ENCODE results near the gene TGFB2. TPM values are rescaled to one million over a fixed set of nuclear protein-coding genes. Genes with fewer than 3 reads are reported as not detected.

TGFB2 gene
- 15.0 and 17.1 TPM in 2 replicates for total RNA-seq
- polyA plus RNA-seq: 6.7 and 13.6 TPM in 2 replicates

DNA sequence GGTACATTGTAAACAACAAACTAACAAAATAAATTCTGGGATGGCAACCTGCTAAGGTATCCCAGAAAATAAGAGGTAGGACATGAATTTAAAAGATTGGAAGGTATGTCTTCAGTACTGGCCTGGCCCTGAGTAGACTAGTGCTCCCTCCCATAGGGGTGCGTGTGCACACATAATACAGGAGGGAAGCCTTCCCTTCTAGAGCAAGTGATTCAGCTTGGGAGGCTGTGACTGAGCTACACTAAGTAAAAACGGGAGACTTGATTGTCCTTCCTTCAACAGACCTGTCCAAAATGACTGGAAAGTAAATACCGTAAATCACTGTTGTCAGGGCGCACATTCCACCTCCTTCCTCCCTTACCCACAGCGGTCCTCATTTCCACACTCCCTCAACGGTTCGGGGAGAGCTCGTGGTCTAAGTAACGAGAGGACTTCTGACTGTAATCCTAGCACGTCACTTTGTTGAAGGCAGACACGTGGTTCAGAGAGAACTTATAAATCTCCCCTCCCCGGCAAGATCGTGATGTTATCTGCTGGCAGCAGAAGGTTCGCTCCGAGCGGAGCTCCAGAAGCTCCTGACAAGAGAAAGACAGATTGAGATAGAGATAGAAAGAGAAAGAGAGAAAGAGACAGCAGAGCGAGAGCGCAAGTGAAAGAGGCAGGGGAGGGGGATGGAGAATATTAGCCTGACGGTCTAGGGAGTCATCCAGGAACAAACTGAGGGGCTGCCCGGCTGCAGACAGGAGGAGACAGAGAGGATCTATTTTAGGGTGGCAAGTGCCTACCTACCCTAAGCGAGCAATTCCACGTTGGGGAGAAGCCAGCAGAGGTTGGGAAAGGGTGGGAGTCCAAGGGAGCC, at the start of gene TGFB2:
TGFB2 (plus strand) TSS at position 523 of the 859 bp plus-strand sequence. CDS start 1,366 bp downstream, outside the sequence.
- Histone ChIP-seq H3K9me2 (replicated peaks; ENCODE audit: insufficient read depth) (no peaks in the 10 kb centered on the region), H3K79me2 (peaks cover 13% of the 10 kb centered on the region), H3K4me1 (ENCODE audit: insufficient read depth) (no peaks in the 10 kb centered on the region)

DNA sequence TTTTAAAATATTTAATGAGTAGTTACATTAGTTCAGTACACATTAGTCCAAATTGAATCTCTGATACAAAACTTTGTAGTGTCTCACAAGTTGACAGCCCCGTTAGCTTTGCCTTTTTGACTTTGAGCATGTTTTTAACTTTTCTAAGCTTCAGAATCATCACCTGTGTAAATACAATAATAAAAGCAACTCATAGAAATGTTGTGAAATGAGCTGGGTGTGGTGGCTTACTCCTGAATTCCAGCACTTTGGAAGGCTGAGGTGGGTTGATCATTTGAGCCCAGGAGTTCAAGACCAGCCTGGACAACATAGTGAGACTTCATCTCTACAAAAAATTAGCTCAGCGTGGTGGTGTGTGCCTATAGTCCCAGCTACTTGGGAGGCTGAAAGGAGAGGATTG, 49.0 kb upstream of the TGFB2 start:
- WGBS (ENCODE audit: low lambda C conversion rate, missing lambda C conversion rate): 89% methylated on average over 2 of the region's 2 CpGs
- DNase-seq (ENCODE audit: low spot score): no peak
- Histone ChIP-seq H3K4me2 (no peak overlapping the region), H3K79me2 (peaks cover 24% of the 10 kb centered on the region), H4K20me1 (ENCODE audit: insufficient read depth, poor library complexity, severe bottlenecking) (no peaks in the 10 kb centered on the region), H2AFZ (no peak overlapping the region), H3K4me1 (ENCODE audit: insufficient read depth) (no peaks in the 10 kb centered on the region), H3K9me3 (ENCODE audit: low read depth) (no peaks in the 10 kb centered on the region), H3K36me3 (replicated peaks; ENCODE audit: insufficient read depth, low read depth) (no peaks in the 10 kb centered on the region), H3K9me2 (replicated peaks; ENCODE audit: insufficient read depth) (no peaks in the 10 kb centered on the region), H3K27me3 (no peaks in the 10 kb centered on the region), H3K4me3 (no peak overlapping the region), H3K27ac (no peak overlapping the region)
- TF ChIP-seq EZH2phosphoT487 (IDR thresholded peaks at IDR 0.05; ENCODE audit: low read depth, severe bottlenecking, unreplicated experiment) (no peak), EZH2 (IDR thresholded peaks at IDR 0.05; ENCODE audit: borderline replicate concordance) (no peak)
- TF ChIP-seq, protein P1, sequence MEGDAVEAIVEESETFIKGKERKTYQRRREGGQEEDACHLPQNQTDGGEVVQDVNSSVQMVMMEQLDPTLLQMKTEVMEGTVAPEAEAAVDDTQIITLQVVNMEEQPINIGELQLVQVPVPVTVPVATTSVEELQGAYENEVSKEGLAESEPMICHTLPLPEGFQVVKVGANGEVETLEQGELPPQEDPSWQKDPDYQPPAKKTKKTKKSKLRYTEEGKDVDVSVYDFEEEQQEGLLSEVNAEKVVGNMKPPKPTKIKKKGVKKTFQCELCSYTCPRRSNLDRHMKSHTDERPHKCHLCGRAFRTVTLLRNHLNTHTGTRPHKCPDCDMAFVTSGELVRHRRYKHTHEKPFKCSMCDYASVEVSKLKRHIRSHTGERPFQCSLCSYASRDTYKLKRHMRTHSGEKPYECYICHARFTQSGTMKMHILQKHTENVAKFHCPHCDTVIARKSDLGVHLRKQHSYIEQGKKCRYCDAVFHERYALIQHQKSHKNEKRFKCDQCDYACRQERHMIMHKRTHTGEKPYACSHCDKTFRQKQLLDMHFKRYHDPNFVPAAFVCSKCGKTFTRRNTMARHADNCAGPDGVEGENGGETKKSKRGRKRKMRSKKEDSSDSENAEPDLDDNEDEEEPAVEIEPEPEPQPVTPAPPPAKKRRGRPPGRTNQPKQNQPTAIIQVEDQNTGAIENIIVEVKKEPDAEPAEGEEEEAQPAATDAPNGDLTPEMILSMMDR (IDR thresholded peaks at IDR 0.05; ENCODE audit: poor library complexity): no peak

More for the DNA sequence above, at the start of gene TGFB2:
- Histone ChIP-seq H2AFZ (peak within 1 kb of the TSS; percentile 56), H3K36me3 (replicated peaks; ENCODE audit: insufficient read depth, low read depth) (no peaks in the 10 kb centered on the region), H3K27me3 (no peaks in the 10 kb centered on the region), H3K27ac (peak within 1 kb of the TSS; percentile 90), H3K4me2 (peak within 1 kb of the TSS; percentile 92), H3K4me3 (peak within 1 kb of the TSS; percentile 73), H3K9me3 (ENCODE audit: low read depth) (no peaks in the 10 kb centered on the region), H4K20me1 (ENCODE audit: insufficient read depth, poor library complexity, severe bottlenecking) (no peaks in the 10 kb centered on the region)
- WGBS (ENCODE audit: low lambda C conversion rate, missing lambda C conversion rate): 4% methylated on average over 22 of the region's 22 CpGs
- TF ChIP-seq, protein P1 (IDR thresholded peaks at IDR 0.05; ENCODE audit: poor library complexity): peak; percentile 30
- TF ChIP-seq EZH2 (IDR thresholded peaks at IDR 0.05; ENCODE audit: borderline replicate concordance) (no peak), EZH2phosphoT487 (IDR thresholded peaks at IDR 0.05; ENCODE audit: low read depth, severe bottlenecking, unreplicated experiment) (no peak)
- DNase-seq (ENCODE audit: low spot score): peak; percentile 68

DNA sequence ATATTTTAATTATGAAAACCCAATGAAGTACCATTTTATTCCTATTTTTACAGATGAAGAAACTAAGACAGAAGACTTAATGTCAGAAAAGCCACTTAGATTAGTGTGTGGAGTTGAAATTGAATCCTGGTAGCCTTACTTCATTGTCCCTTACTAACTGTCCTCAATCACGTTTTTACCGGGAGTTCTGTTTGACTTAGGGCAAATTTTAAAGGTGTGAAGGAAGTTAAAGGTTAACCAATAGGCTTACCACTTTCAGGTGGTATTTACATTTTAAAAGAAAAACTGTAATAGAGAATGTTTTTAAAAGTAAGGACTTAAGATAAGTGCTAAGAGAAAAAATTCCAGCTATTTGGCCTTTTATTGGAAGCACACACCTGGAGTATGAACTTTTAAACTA, 47.7 kb upstream of the TGFB2 start:
- Histone ChIP-seq H3K4me2 (peak overlapping the region; percentile 1), H3K27ac (no peak overlapping the region), H3K4me3 (no peak overlapping the region), H3K27me3 (no peaks in the 10 kb centered on the region), H4K20me1 (ENCODE audit: insufficient read depth, poor library complexity, severe bottlenecking) (no peaks in the 10 kb centered on the region), H2AFZ (no peak overlapping the region), H3K36me3 (replicated peaks; ENCODE audit: insufficient read depth, low read depth) (no peaks in the 10 kb centered on the region), H3K9me3 (ENCODE audit: low read depth) (no peaks in the 10 kb centered on the region), H3K9me2 (replicated peaks; ENCODE audit: insufficient read depth) (no peaks in the 10 kb centered on the region), H3K79me2 (peaks cover 25% of the 10 kb centered on the region), H3K4me1 (ENCODE audit: insufficient read depth) (no peaks in the 10 kb centered on the region)
- 32% methylated on average over 2 of the region's 2 CpGs for WGBS (ENCODE audit: low lambda C conversion rate, missing lambda C conversion rate)
- TF ChIP-seq, protein P1 (IDR thresholded peaks at IDR 0.05; ENCODE audit: poor library complexity): no peak
- no peak for DNase-seq (ENCODE audit: low spot score)
